SK-N-SH treated with all-trans-retinoic acid at 6 μM for 48 hours (cell line): ENCODE results near the gene KIF2C.

Source experiments
- ATAC-seq: fragments of 200-7000 bp; cut with Tn5 transposase; 3 replicates; pipeline ENCODE4 v1.9.1; 2020; ENCODE audit warnings: mild to moderate bottlenecking, moderate library complexity
- ARNTL ChIP-seq: fragments of 450-650 bp; formaldehyde crosslinking; IDR thresholded peaks from 2 replicates; pipeline ENCODE4 v1.5.0; 2020; ENCODE audit warnings: low read depth, mild to moderate bottlenecking, moderate library complexity, borderline replicate concordance
- BACH2 ChIP-seq: fragments of 250-450 bp; sonication (Bioruptor Pico); IDR thresholded peaks from 2 replicates; pipeline ENCODE4 v1.9.0; 2021; ENCODE audit warnings: mild to moderate bottlenecking, borderline replicate concordance
- CSDC2 ChIP-seq: fragments of 250-450 bp; sonication (Bioruptor Pico); IDR thresholded peaks from 2 replicates; pipeline ENCODE4 v1.5.0; 2020; ENCODE audit warnings: mild to moderate bottlenecking, moderate library complexity
- ESRRG ChIP-seq: fragments of 250-450 bp; sonication (Bioruptor Pico); IDR thresholded peaks from 2 replicates; pipeline ENCODE4 v1.6.1; 2021; ENCODE audit warnings: mild to moderate bottlenecking
- GLIS3 ChIP-seq: fragments of 250-450 bp; sonication (Bioruptor Pico); IDR thresholded peaks from 2 replicates; pipeline ENCODE4 v1.5.0; 2020; ENCODE audit warnings: mild to moderate bottlenecking, moderate library complexity
- ISL1 ChIP-seq: fragments of 250-450 bp; sonication (Bioruptor Pico); IDR thresholded peaks from 2 replicates; pipeline ENCODE4 v2.1.2; 2022; ENCODE audit warnings: mild to moderate bottlenecking, moderate library complexity
- OSR1 ChIP-seq: fragments of 250-450 bp; sonication (Bioruptor Pico); IDR thresholded peaks from 2 replicates; pipeline ENCODE4 v1.8.0; 2022; ENCODE audit warnings: moderate library complexity, mild to moderate bottlenecking, inconsistent platforms
- PATZ1 ChIP-seq: fragments of 250-450 bp; sonication (Bioruptor Pico); IDR thresholded peaks from 2 replicates; pipeline ENCODE4 v1.8.0; 2020; ENCODE audit warnings: mild to moderate bottlenecking, moderate library complexity, borderline replicate concordance
- RARB ChIP-seq: fragments of 250-450 bp; sonication (Bioruptor Pico); IDR thresholded peaks from 2 replicates; pipeline ENCODE4 v1.8.0; 2021; ENCODE audit warnings: mild to moderate bottlenecking, moderate library complexity
- TOX ChIP-seq: fragments of 250-450 bp; sonication (Bioruptor Pico); IDR thresholded peaks from 2 replicates; pipeline ENCODE4 v1.8.0; 2021; ENCODE audit warnings: mild to moderate bottlenecking, moderate library complexity, borderline replicate concordance
- ZC3H10 ChIP-seq: fragments of 250-450 bp; sonication (Bioruptor Pico); IDR thresholded peaks from 2 replicates; pipeline ENCODE4 v1.5.1; 2021; ENCODE audit warnings: mild to moderate bottlenecking, moderate library complexity
- ZFP3 ChIP-seq: fragments of 250-450 bp; sonication (Bioruptor Pico); IDR thresholded peaks from 2 replicates; pipeline ENCODE4 v1.5.0; 2020; ENCODE audit warnings: mild to moderate bottlenecking, moderate library complexity
- ZFP30 ChIP-seq: fragments of 450-650 bp; formaldehyde crosslinking; IDR thresholded peaks from 2 replicates; pipeline ENCODE4 v1.5.0; 2022; ENCODE audit warnings: mild to moderate bottlenecking, moderate library complexity
- ZNF565 ChIP-seq: fragments of 450-650 bp; formaldehyde crosslinking; conservative IDR thresholded peaks from 2 replicates; pipeline ENCODE4 v1.5.0; 2020; ENCODE audit warnings: low read depth, mild to moderate bottlenecking, moderate library complexity
- ZNF70 ChIP-seq: fragments of 450-650 bp; formaldehyde crosslinking; IDR thresholded peaks from 2 replicates; pipeline ENCODE4 v1.5.0; 2020; ENCODE audit warnings: mild to moderate bottlenecking, moderate library complexity
- ZNF8 ChIP-seq: fragments of 450-650 bp; formaldehyde crosslinking; IDR thresholded peaks from 2 replicates; pipeline ENCODE4 v1.5.0; 2020; ENCODE audit warnings: mild to moderate bottlenecking, moderate library complexity
- TF ChIP-seq, protein P1 (sequence below): fragments of 250-450 bp; sonication (Bioruptor Pico); IDR thresholded peaks from 2 replicates; pipeline ENCODE4 v1.5.1; 2020; ENCODE audit warnings: low read depth, mild to moderate bottlenecking, moderate library complexity
- TF ChIP-seq, protein P2 (sequence below): fragments of 250-450 bp; sonication (Bioruptor Pico); IDR thresholded peaks from 2 replicates; pipeline ENCODE4 v1.5.1; 2021; ENCODE audit warnings: mild to moderate bottlenecking, moderate library complexity
- TF ChIP-seq, protein P3 (sequence below): fragments of 250-450 bp; sonication (Bioruptor Pico); IDR thresholded peaks from 2 replicates; pipeline ENCODE4 v1.5.0; 2020; ENCODE audit warnings: mild to moderate bottlenecking, moderate library complexity
- TF ChIP-seq, protein P4 (sequence below): fragments of 250-450 bp; sonication (Bioruptor Pico); IDR thresholded peaks from 2 replicates; pipeline ENCODE4 v1.8.0; 2021; ENCODE audit warnings: low read depth, mild to moderate bottlenecking, moderate library complexity, borderline replicate concordance

KIF2C gene

GRCh38 chr1:44695671-44696070, 44.0 kb upstream of the KIF2C start:
- no peak for TF ChIP-seq ZNF70 (CRISPR knock-in tag)
- TF ChIP-seq, protein P1, sequence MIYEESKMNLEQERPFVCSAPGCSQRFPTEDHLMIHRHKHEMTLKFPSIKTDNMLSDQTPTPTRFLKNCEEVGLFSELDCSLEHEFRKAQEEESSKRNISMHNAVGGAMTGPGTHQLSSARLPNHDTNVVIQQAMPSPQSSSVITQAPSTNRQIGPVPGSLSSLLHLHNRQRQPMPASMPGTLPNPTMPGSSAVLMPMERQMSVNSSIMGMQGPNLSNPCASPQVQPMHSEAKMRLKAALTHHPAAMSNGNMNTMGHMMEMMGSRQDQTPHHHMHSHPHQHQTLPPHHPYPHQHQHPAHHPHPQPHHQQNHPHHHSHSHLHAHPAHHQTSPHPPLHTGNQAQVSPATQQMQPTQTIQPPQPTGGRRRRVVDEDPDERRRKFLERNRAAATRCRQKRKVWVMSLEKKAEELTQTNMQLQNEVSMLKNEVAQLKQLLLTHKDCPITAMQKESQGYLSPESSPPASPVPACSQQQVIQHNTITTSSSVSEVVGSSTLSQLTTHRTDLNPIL (CRISPR knock-in tag), result no peak
- TF ChIP-seq OSR1 (CRISPR knock-in tag), result no peak
- TF ChIP-seq TOX (CRISPR knock-in tag), result no peak
- no peak for TF ChIP-seq BACH2
- TF ChIP-seq ZNF8 (CRISPR knock-in tag), result no peak
- TF ChIP-seq ESRRG (CRISPR knock-in tag), result no peak
- no peak for TF ChIP-seq ISL1 (CRISPR knock-in tag)
- no peak for TF ChIP-seq ZNF565 (CRISPR knock-in tag)
- TF ChIP-seq RARB (CRISPR knock-in tag), result no peak
- no peak for TF ChIP-seq GLIS3 (CRISPR knock-in tag)
- no peak for TF ChIP-seq PATZ1 (CRISPR knock-in tag)
- TF ChIP-seq CSDC2 (CRISPR knock-in tag), result no peak
- TF ChIP-seq, all 23 proteins: peak for 0
- ATAC-seq, result no peak

GRCh38 chr1:44696101-44696500, 43.5 kb upstream of the KIF2C start:
- TF ChIP-seq BACH2, result no peak
- no peak for TF ChIP-seq ZNF70 (CRISPR knock-in tag)
- TF ChIP-seq TOX (CRISPR knock-in tag), result no peak
- TF ChIP-seq, protein P2, sequence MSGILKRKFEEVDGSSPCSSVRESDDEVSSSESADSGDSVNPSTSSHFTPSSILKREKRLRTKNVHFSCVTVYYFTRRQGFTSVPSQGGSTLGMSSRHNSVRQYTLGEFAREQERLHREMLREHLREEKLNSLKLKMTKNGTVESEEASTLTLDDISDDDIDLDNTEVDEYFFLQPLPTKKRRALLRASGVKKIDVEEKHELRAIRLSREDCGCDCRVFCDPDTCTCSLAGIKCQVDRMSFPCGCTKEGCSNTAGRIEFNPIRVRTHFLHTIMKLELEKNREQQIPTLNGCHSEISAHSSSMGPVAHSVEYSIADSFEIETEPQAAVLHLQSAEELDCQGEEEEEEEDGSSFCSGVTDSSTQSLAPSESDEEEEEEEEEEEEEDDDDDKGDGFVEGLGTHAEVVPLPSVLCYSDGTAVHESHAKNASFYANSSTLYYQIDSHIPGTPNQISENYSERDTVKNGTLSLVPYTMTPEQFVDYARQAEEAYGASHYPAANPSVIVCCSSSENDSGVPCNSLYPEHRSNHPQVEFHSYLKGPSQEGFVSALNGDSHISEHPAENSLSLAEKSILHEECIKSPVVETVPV, result no peak
- no peak for TF ChIP-seq ZNF8 (CRISPR knock-in tag)
- TF ChIP-seq, protein P3, sequence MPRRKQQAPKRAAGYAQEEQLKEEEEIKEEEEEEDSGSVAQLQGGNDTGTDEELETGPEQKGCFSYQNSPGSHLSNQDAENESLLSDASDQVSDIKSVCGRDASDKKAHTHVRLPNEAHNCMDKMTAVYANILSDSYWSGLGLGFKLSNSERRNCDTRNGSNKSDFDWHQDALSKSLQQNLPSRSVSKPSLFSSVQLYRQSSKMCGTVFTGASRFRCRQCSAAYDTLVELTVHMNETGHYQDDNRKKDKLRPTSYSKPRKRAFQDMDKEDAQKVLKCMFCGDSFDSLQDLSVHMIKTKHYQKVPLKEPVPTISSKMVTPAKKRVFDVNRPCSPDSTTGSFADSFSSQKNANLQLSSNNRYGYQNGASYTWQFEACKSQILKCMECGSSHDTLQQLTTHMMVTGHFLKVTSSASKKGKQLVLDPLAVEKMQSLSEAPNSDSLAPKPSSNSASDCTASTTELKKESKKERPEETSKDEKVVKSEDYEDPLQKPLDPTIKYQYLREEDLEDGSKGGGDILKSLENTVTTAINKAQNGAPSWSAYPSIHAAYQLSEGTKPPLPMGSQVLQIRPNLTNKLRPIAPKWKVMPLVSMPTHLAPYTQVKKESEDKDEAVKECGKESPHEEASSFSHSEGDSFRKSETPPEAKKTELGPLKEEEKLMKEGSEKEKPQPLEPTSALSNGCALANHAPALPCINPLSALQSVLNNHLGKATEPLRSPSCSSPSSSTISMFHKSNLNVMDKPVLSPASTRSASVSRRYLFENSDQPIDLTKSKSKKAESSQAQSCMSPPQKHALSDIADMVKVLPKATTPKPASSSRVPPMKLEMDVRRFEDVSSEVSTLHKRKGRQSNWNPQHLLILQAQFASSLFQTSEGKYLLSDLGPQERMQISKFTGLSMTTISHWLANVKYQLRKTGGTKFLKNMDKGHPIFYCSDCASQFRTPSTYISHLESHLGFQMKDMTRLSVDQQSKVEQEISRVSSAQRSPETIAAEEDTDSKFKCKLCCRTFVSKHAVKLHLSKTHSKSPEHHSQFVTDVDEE (CRISPR knock-in tag), result no peak
- TF ChIP-seq RARB (CRISPR knock-in tag), result no peak
- no peak for TF ChIP-seq ZFP3 (CRISPR knock-in tag)
- no peak for TF ChIP-seq GLIS3 (CRISPR knock-in tag)
- no peak for TF ChIP-seq ZFP30 (CRISPR knock-in tag)
- no peak for TF ChIP-seq ISL1 (CRISPR knock-in tag)
- TF ChIP-seq ARNTL (CRISPR knock-in tag), result no peak
- TF ChIP-seq, protein P4, sequence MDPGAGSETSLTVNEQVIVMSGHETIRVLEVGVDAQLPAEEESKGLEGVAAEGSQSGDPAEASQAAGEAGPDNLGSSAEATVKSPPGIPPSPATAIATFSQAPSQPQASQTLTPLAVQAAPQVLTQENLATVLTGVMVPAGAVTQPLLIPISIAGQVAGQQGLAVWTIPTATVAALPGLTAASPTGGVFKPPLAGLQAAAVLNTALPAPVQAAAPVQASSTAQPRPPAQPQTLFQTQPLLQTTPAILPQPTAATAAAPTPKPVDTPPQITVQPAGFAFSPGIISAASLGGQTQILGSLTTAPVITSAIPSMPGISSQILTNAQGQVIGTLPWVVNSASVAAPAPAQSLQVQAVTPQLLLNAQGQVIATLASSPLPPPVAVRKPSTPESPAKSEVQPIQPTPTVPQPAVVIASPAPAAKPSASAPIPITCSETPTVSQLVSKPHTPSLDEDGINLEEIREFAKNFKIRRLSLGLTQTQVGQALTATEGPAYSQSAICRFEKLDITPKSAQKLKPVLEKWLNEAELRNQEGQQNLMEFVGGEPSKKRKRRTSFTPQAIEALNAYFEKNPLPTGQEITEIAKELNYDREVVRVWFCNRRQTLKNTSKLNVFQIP, result no peak
- TF ChIP-seq PATZ1 (CRISPR knock-in tag), result no peak
- no peak for TF ChIP-seq OSR1 (CRISPR knock-in tag)
- TF ChIP-seq ZC3H10 (CRISPR knock-in tag), result no peak
- TF ChIP-seq, all 23 proteins: peak for 0
- ATAC-seq, result no peak
